ENCODE data around the gene ACOT13.

Gene ACOT13

DNA sequence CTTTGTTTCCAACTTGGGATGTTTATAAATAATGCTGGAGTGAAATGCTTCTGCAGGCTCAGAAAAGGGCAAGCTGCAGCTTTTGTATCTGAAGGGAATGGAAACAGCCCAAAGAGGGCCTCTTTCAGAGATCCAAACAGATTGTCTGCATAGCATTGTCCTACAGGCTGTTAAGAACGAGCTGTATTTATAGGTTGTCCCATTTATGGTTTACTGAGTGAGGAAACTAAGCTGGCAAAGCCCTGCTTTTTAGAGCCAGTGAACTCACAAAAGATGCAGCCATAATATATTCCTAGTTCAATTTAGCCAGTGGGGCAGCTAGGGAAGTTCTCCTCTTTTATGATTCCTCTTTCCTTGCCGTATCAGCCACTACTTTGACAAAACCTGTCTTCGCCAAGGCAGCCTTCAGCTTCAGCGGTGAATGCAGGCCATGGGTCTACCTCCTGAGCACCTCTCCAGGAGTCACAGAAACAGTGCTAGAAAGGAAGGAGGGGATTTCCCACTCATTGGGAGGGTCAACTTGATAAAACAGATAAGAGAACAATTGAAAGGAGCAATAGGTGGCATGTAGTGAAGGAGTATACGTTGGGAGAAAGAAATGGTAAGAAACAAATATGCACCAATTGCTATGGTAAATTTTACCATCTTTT is 35.9 kb upstream of the ACOT13 start:
- TF ChIP-seq TAF1 (IDR thresholded peaks at IDR 0.05; ENCODE audit: borderline replicate concordance, insufficient read depth, low read length) (no peak), POLR2AphosphoS5 (IDR thresholded peaks at IDR 0.05; ENCODE audit: low read depth, low read length) (no peak), SIN3A (IDR thresholded peaks at IDR 0.05; ENCODE audit: borderline replicate concordance, insufficient read depth, low read length) (no peak), FOXP2 (optimal IDR thresholded peaks at IDR 0.05; ENCODE audit: borderline replicate concordance, extremely low read depth, extremely low read length, insufficient read depth) (no peak)
- TF ChIP-seq, protein P1, sequence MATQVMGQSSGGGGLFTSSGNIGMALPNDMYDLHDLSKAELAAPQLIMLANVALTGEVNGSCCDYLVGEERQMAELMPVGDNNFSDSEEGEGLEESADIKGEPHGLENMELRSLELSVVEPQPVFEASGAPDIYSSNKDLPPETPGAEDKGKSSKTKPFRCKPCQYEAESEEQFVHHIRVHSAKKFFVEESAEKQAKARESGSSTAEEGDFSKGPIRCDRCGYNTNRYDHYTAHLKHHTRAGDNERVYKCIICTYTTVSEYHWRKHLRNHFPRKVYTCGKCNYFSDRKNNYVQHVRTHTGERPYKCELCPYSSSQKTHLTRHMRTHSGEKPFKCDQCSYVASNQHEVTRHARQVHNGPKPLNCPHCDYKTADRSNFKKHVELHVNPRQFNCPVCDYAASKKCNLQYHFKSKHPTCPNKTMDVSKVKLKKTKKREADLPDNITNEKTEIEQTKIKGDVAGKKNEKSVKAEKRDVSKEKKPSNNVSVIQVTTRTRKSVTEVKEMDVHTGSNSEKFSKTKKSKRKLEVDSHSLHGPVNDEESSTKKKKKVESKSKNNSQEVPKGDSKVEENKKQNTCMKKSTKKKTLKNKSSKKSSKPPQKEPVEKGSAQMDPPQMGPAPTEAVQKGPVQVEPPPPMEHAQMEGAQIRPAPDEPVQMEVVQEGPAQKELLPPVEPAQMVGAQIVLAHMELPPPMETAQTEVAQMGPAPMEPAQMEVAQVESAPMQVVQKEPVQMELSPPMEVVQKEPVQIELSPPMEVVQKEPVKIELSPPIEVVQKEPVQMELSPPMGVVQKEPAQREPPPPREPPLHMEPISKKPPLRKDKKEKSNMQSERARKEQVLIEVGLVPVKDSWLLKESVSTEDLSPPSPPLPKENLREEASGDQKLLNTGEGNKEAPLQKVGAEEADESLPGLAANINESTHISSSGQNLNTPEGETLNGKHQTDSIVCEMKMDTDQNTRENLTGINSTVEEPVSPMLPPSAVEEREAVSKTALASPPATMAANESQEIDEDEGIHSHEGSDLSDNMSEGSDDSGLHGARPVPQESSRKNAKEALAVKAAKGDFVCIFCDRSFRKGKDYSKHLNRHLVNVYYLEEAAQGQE (IDR thresholded peaks at IDR 0.05; ENCODE audit: insufficient read depth in 1 of 2, low read depth in 2 of 2, low read length in 2 of 2): no peak

DNA sequence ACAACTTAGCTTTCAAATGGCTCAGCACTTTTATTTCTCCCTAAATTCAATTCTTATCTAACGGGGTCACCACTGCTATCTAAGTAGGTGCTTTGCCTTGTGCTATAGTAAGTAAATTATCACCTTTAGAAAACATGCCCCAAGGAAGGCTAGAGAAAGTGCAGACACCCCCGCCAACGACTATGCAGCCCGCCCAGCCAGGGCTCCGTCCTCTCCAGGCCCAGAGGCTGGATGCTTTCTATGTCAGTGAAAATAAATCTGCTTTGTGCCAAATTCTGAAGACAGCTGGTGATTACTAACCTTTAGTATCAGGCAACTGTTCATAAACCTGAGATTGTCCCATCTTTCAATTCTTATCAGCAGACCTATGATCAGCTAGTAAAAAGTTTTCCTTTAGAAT is 35.2 kb upstream of the ACOT13 start:
- TF ChIP-seq, protein P1 (IDR thresholded peaks at IDR 0.05; ENCODE audit: insufficient read depth in 1 of 2, low read depth in 2 of 2, low read length in 2 of 2): no peak
- TF ChIP-seq TAF1 (IDR thresholded peaks at IDR 0.05; ENCODE audit: borderline replicate concordance, insufficient read depth, low read length) (no peak), POLR2AphosphoS5 (IDR thresholded peaks at IDR 0.05; ENCODE audit: low read depth, low read length) (no peak), SIN3A (IDR thresholded peaks at IDR 0.05; ENCODE audit: borderline replicate concordance, insufficient read depth, low read length) (no peak), FOXP2 (optimal IDR thresholded peaks at IDR 0.05; ENCODE audit: borderline replicate concordance, extremely low read depth, extremely low read length, insufficient read depth) (no peak)

DNA sequence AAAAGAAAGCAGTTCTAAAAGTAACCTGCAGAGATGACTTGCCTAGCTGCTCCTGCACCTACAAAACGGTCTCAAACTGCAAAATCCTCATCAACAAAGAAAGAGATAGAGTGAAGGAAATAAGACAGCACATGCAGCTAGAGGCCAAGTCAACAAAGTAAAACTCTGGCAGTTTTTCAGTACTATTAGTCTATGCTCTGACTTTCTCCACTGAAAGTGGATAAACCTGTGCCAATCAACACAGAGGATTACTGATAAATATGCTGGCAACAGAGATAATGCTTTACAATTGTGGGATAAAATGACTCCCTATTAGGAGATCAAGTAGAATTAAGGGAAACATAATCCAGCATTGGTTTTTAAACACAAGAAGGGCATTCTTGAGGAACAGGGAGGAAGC is 34.3 kb upstream of the ACOT13 start:
- TF ChIP-seq POLR2AphosphoS5 (IDR thresholded peaks at IDR 0.05; ENCODE audit: low read depth, low read length) (no peak), TAF1 (IDR thresholded peaks at IDR 0.05; ENCODE audit: borderline replicate concordance, insufficient read depth, low read length) (no peak), FOXP2 (optimal IDR thresholded peaks at IDR 0.05; ENCODE audit: borderline replicate concordance, extremely low read depth, extremely low read length, insufficient read depth) (no peak), SIN3A (IDR thresholded peaks at IDR 0.05; ENCODE audit: borderline replicate concordance, insufficient read depth, low read length) (no peak)
- TF ChIP-seq, protein P1 (IDR thresholded peaks at IDR 0.05; ENCODE audit: insufficient read depth in 1 of 2, low read depth in 2 of 2, low read length in 2 of 2): no peak

DNA sequence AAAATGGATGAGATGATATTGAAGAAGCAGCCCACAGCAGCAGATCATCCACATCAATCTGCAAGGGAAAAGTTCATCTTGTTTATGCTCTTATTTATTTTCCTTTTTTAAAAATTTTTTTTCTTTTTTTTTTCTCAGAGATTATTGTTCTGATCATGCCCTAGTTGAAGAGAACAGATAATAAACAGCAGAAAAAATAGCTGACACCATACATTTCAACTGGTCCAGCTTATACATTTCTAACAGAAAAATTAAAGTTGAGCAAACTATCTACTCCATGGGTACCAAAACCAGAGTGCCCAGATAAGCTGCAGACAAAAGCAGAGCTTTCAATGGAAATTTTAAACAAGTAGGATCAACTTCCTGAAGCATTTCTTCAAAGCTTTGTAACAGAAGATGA is 30.2 kb upstream of the ACOT13 start:
- TF ChIP-seq TAF1 (IDR thresholded peaks at IDR 0.05; ENCODE audit: borderline replicate concordance, insufficient read depth, low read length) (no peak), SIN3A (IDR thresholded peaks at IDR 0.05; ENCODE audit: borderline replicate concordance, insufficient read depth, low read length) (no peak), POLR2AphosphoS5 (IDR thresholded peaks at IDR 0.05; ENCODE audit: low read depth, low read length) (no peak), FOXP2 (optimal IDR thresholded peaks at IDR 0.05; ENCODE audit: borderline replicate concordance, extremely low read depth, extremely low read length, insufficient read depth) (no peak)
- TF ChIP-seq, protein P1 (IDR thresholded peaks at IDR 0.05; ENCODE audit: insufficient read depth in 1 of 2, low read depth in 2 of 2, low read length in 2 of 2): no peak
